ENCODE results near the gene C11orf21. TPM values are rescaled to one million over a fixed set of nuclear protein-coding genes. Genes with fewer than 3 reads are reported as not detected.

Gene C11orf21
- polyA plus RNA-seq, 1 of the 3 experiments (the other 2 are of a cell fraction), result 0.03 TPM

- Histone ChIP-seq H3K79me2 (ENCODE audit: insufficient read depth) (no peaks in the 10 kb centered on the region), H3K4me2 (no peak overlapping the region), H3K36me3 (replicated peaks in 1 of 2; ENCODE audit: control insufficient read depth in 1 of 2, insufficient read depth in 2 of 2, low read length in 1 of 2) (no peaks in the 10 kb centered on the region), H3K27me3 (ENCODE audit: insufficient read depth) (no peaks in the 10 kb centered on the region), H3K4me3 (ENCODE audit: low read depth in 2 of 2, low read length in 1 of 2) (no peak overlapping the region), H3K27ac (ENCODE audit: low read depth in 2 of 2, low read length in 1 of 2) (no peak overlapping the region), H3K9me2 (no peaks in the 10 kb centered on the region), H3F3A (replicated peaks; ENCODE audit: insufficient read depth) (no peaks in the 10 kb centered on the region), H3K4me1 (ENCODE audit: control insufficient read depth in 1 of 2, insufficient read depth in 2 of 2, low read depth in 1 of 2, low read length in 1 of 2) (peaks cover 12 to 22% of the 10 kb centered on the region in 2 experiments; a peak in 2 of 4 replicates), H3K9ac (no peak overlapping the region), H2AFZ (ENCODE audit: low read depth) (no peak overlapping the region), H3K9me3 (no peaks in the 10 kb centered on the region), H4K20me1 (ENCODE audit: insufficient read depth) (no peaks in the 10 kb centered on the region)
- no peak for DNase-seq
- ChIA-PET POLR2A (interaction anchor here (1.1 kb wide), 1 partner anchor 59 kb away, joined by 3 read pairs; no protein-coding TSS in a partner anchor), CTCF (interaction anchor here (1.3 to 10.5 kb wide), 3 partner anchors 102 to 213 kb away, joined by 3 to 101 read pairs (median 7); no protein-coding TSS in a partner anchor)
- no peak for TF ChIP-seq NRF1 (IDR thresholded peaks at IDR 0.05; ENCODE audit: low read depth, low read length)
- 85% methylated on average over 7 of the region's 7 CpGs for WGBS (ENCODE audit: low lambda C conversion rate)
Measured at GRCh38 chr11:2318707-2319106, 17.0 kb upstream of the C11orf21 start.

GRCh38 chr11:2318123-2318522 lies 16.4 kb upstream of the C11orf21 start:
- no peak overlapping the region for H3K4me2 ChIP-seq
- no peaks in the 10 kb centered on the region for H4K20me1 ChIP-seq (ENCODE audit: insufficient read depth)
- ChIA-PET POLR2A (interaction anchor here (1.1 kb wide), 1 partner anchor 60 kb away, joined by 3 read pairs; no protein-coding TSS in a partner anchor), CTCF (interaction anchor here (1.1 to 10.5 kb wide), 4 partner anchors 13 to 214 kb away, joined by 3 to 101 read pairs (median 13); partner anchors contain the start of gene TSSC4)
- no peaks in the 10 kb centered on the region for H3F3A ChIP-seq (replicated peaks; ENCODE audit: insufficient read depth)
- H3K79me2 ChIP-seq (ENCODE audit: insufficient read depth), result no peaks in the 10 kb centered on the region
- H3K9ac ChIP-seq, result no peak overlapping the region
- H3K9me3 ChIP-seq, result no peaks in the 10 kb centered on the region
- no peak overlapping the region for H3K27ac ChIP-seq (ENCODE audit: low read depth in 2 of 2, low read length in 1 of 2)
- H3K4me1 ChIP-seq (ENCODE audit: control insufficient read depth in 1 of 2, insufficient read depth in 2 of 2, low read depth in 1 of 2, low read length in 1 of 2), result peaks cover 12 to 22% of the 10 kb centered on the region in 2 experiments; a peak in 3 of 4 replicates
- 61% methylated on average over 4 of the region's 4 CpGs for WGBS (ENCODE audit: low lambda C conversion rate)
- H3K4me3 ChIP-seq (ENCODE audit: low read depth in 2 of 2, low read length in 1 of 2), result no peak overlapping the region
- no peak for TF ChIP-seq POLR2AphosphoS5 (IDR thresholded peaks at IDR 0.05; ENCODE audit: low read depth, low read length)
- no peak for TF ChIP-seq TAF1 (IDR thresholded peaks at IDR 0.05; ENCODE audit: borderline replicate concordance, low read depth, low read length)
- TF ChIP-seq GATA2 (CRISPR knock-in tag; IDR thresholded peaks at IDR 0.05), result no peak
- no peaks in the 10 kb centered on the region for H3K27me3 ChIP-seq (ENCODE audit: insufficient read depth)
- H2AFZ ChIP-seq (ENCODE audit: low read depth), result no peak overlapping the region
- no peak for DNase-seq
- no peaks in the 10 kb centered on the region for H3K9me2 ChIP-seq
- H3K36me3 ChIP-seq (replicated peaks in 1 of 2; ENCODE audit: control insufficient read depth in 1 of 2, insufficient read depth in 2 of 2, low read length in 1 of 2), result no peaks in the 10 kb centered on the region

- WGBS (ENCODE audit: low lambda C conversion rate), result 93% methylated on average over 7 of the region's 17 CpGs
Measured at GRCh38 chr11:2317354-2318050, 15.8 kb upstream of the C11orf21 start.

More at GRCh38 chr11:2317354-2318050, 15.8 kb upstream of the C11orf21 start:
- TF ChIP-seq TCF12 (IDR thresholded peaks at IDR 0.05), result no peak
- H4K20me1 ChIP-seq (ENCODE audit: insufficient read depth), result no peaks in the 10 kb centered on the region
- no peak overlapping the region for H3K9ac ChIP-seq
- H2AFZ ChIP-seq (ENCODE audit: low read depth), result no peak overlapping the region
- H3K36me3 ChIP-seq (replicated peaks in 1 of 2; ENCODE audit: control insufficient read depth in 1 of 2, insufficient read depth in 2 of 2, low read length in 1 of 2), result no peaks in the 10 kb centered on the region
- no peaks in the 10 kb centered on the region for H3F3A ChIP-seq (replicated peaks; ENCODE audit: insufficient read depth)
- no peak for DNase-seq
- H3K27me3 ChIP-seq (ENCODE audit: insufficient read depth), result no peaks in the 10 kb centered on the region
- peaks cover 17 to 22% of the 10 kb centered on the region in 2 experiments; a peak in 3 of 4 replicates for H3K4me1 ChIP-seq (ENCODE audit: control insufficient read depth in 1 of 2, insufficient read depth in 2 of 2, low read depth in 1 of 2, low read length in 1 of 2)
- H3K27ac ChIP-seq (ENCODE audit: low read depth in 2 of 2, low read length in 1 of 2), result no peak overlapping the region
- no peak overlapping the region for H3K4me3 ChIP-seq (ENCODE audit: low read depth in 2 of 2, low read length in 1 of 2)
- ChIA-PET CTCF (interaction anchor here (0.9 to 10.5 kb wide), 5 partner anchors 12 to 214 kb away, joined by 3 to 101 read pairs (median 3); partner anchors contain the start of gene TSSC4), POLR2A (interaction anchor here (1.0 to 1.7 kb wide), 3 partner anchors 59 to 61 kb away, joined by 3 to 5 read pairs (median 3); partner anchors contain the start of gene CD81)
- no peaks in the 10 kb centered on the region for H3K9me3 ChIP-seq
- no peaks in the 10 kb centered on the region for H3K79me2 ChIP-seq (ENCODE audit: insufficient read depth)
- no peaks in the 10 kb centered on the region for H3K9me2 ChIP-seq
- no peak overlapping the region for H3K4me2 ChIP-seq
